ENCODE data around the gene MRPL11. TPM values are rescaled to one million over a fixed set of nuclear protein-coding genes. Genes with fewer than 3 reads are reported as not detected.

MRPL11 gene
- total RNA-seq, 2 donors from 2014 or later = 33.1 to 54.4 TPM

DNA sequence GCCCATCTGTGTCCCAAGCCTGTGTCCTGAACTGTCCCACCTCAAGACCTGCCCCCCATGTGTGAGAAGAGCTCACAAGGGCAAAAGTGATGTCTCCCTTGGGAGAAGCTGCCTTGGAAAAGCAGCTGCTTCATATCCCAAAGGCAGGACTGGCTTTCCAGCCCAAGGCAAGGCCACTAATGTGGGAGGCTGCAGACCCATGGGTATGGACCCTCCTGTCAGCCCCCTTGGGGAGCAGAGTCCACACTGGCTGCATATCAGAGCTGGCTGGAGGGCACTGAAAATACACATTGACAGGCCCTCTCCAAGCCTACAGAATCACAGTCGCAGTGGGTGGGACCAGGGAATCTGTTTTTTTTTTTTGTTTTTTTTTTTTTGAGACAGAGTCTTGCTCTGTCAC is 30.8 kb upstream of the MRPL11 start:
- Histone ChIP-seq H3K36me3 (peaks cover 24% of the 10 kb centered on the region), H3K9me3 (no peaks in the 10 kb centered on the region)
- TF ChIP-seq, protein P1, sequence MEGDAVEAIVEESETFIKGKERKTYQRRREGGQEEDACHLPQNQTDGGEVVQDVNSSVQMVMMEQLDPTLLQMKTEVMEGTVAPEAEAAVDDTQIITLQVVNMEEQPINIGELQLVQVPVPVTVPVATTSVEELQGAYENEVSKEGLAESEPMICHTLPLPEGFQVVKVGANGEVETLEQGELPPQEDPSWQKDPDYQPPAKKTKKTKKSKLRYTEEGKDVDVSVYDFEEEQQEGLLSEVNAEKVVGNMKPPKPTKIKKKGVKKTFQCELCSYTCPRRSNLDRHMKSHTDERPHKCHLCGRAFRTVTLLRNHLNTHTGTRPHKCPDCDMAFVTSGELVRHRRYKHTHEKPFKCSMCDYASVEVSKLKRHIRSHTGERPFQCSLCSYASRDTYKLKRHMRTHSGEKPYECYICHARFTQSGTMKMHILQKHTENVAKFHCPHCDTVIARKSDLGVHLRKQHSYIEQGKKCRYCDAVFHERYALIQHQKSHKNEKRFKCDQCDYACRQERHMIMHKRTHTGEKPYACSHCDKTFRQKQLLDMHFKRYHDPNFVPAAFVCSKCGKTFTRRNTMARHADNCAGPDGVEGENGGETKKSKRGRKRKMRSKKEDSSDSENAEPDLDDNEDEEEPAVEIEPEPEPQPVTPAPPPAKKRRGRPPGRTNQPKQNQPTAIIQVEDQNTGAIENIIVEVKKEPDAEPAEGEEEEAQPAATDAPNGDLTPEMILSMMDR (IDR thresholded peaks at IDR 0.05) = no peak

DNA sequence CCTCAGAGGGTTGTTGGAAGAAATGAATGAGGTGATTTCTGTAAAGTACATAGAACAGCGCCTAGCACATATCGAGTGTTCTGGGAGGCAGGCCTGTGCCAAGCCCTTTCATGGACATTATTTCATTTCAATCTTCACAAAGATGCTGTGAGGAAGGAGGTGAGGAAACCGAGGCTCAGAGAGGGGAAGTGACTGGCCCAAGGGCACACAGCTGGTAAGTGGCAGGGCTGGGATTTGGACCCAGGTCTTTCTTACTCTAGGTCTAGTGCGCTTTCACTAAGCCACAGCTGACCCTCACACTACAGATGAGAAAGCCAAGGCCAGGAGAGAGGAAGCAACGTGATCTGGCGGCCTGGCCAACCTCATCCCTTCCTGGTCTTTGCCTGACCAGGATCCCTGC is 30.0 kb upstream of the MRPL11 start:
- Histone ChIP-seq H3K27me3 (no peaks in the 10 kb centered on the region), H3K4me1 (peaks cover 0 to 23% of the 10 kb centered on the region in 2 donors), H3K4me3 (no peak overlapping the region), H3K27ac (no peak overlapping the region), H3K9me3 (no peaks in the 10 kb centered on the region), H3K36me3 (peaks cover 16% of the 10 kb centered on the region)
- TF ChIP-seq, protein P1 (IDR thresholded peaks at IDR 0.05) = no peak
- DNase-seq (ENCODE audit: low spot score) = no peak

More for the DNA sequence above, 30.8 kb upstream of the MRPL11 start:
- Histone ChIP-seq H3K27me3 (no peaks in the 10 kb centered on the region), H3K27ac (no peak overlapping the region), H3K4me3 (no peak overlapping the region), H3K4me1 (peaks cover 0 to 23% of the 10 kb centered on the region in 2 donors)
- DNase-seq (ENCODE audit: low spot score) = no peak

DNA sequence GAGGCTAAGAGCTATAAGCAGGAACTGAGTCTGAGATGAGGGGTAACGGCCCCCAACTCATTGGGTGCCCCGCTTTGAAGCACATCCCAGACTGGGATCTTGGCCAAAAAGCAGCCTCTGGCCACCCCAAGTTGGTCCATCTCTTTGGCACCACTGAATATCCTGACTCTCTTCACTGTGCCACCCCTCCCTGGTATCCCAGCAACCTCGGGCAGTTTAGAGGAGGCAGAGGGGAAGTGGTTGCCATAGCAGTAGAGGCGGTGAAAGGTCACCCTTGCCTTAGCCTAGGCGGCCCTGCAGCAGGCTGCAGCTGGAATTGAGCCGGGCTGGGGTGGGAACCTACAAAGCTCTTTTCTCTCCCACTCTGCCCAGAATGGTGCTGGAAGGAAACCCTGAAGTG is 29.1 kb upstream of the MRPL11 start:
- Histone ChIP-seq H3K4me1 (peaks cover 0 to 23% of the 10 kb centered on the region in 2 donors), H3K27me3 (no peaks in the 10 kb centered on the region), H3K36me3 (peaks cover 8% of the 10 kb centered on the region), H3K27ac (peak overlapping the region in 1 of 2 donors; percentile 59), H3K4me3 (peak overlapping the region in 1 of 2 donors; percentile 76), H3K9me3 (no peaks in the 10 kb centered on the region)
- no peak for DNase-seq (ENCODE audit: low spot score)
- TF ChIP-seq, protein P1 (IDR thresholded peaks at IDR 0.05) = no peak

DNA sequence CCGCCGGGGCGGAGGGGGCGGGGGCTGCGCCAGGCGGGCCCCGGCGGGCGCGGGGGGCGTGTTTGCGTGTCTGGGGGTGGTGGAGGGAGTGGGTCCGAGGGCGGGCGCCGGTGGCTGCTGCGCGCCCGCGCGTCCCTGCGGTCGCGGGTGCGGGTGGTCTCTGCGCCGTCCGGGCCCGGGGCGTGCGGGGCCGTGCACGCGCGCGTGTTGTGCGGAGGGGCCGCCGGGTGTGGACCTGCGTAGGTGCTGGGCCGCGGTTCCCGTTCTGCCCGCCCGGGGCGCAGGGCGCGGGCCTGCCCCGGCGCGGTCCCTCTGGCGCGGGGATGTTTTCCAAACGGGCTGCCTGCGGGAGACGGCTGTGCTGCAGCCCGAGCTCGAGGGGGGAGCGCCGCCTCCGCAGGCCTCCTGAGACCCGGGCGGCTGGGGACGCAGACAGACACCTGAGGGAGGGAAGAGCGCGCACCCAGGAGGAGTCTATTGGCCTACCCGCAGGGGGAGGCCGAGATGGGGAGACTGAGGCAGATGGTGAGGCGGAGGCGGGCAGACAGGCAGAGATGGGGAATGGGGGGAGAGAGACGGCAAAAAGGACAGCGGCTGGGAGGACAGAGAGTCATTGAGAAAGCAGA is 28.5 kb upstream of the MRPL11 start:
- H3K4me3 ChIP-seq = peak overlapping the region; percentile 56 to 76
- TF ChIP-seq, protein P1 (IDR thresholded peaks at IDR 0.05) = peak in 1 of 2 donors; percentile 23
- H3K36me3 ChIP-seq = peaks cover 2% of the 10 kb centered on the region
- no peaks in the 10 kb centered on the region for H3K9me3 ChIP-seq
- H3K4me1 ChIP-seq = peaks cover 0 to 23% of the 10 kb centered on the region in 2 donors
- DNase-seq (ENCODE audit: low spot score) = no peak
- no peaks in the 10 kb centered on the region for H3K27me3 ChIP-seq
- H3K27ac ChIP-seq = peak overlapping the region; percentile 59 to 79

DNA sequence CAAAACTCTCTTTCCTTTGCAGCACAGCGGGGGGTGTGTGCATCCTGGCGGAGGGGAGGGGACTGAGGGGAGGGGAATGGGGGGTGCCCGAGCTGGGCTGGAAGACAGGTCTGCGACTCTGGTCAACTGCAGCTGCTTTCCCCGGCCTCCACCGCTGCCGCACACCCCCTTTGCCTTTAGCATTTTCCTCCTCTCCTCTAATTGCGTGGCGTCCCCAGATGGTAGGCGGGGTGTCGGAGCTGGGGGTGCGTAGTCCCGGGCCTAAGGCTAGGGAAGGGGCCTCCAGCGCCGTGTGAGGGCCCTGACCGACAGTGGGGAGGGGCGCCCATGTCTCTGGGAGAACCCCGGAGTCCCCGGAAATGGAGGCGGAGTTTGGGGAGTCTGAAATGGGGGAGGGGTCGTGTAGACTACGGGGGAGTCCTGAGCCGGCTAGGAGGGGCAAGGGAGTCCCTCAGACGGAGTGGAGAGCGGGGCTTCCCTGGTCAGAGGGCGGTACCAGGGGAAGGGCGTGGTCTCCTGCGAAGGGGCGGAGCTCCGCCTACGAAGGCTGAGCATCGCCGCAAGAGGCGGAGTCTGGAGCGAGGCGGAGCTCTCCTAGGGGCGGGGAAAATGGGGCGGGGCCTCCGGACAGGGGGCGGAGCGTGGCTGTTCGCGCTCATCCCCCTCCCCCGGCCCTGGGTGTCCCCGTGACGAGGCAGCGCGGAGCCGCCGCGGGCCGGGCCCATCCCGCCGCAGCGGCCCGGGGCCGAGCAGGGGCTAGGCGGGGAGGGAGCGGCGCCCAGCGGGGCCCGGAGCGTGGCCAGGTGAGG is 27.8 kb upstream of the MRPL11 start, which contains the start of gene PELI3:
TSS of gene PELI3 (plus strand) at position 681 of the 809 bp plus-strand sequence. CDS start 1,224 bp downstream, outside the sequence.
- Histone ChIP-seq H3K4me1 (peaks cover 0 to 23% of the 10 kb centered on the region in 2 donors), H3K9me3 (no peaks in the 10 kb centered on the region), H3K27ac (peak within 1 kb of the TSS; percentile 79 to 81), H3K36me3 (no peaks in the 10 kb centered on the region), H3K4me3 (peak within 1 kb of the TSS; percentile 56 to 76), H3K27me3 (no peaks in the 10 kb centered on the region)
- DNase-seq (ENCODE audit: low spot score) = peak; percentile 92
- TF ChIP-seq, protein P1 (IDR thresholded peaks at IDR 0.05) = no peak
